Esophagus squamous epithelium (tissue), 4 donors: ENCODE measurements around the gene HERC4.

ENCODE experiments used
- CTCF ChIP-seq, 6 experiments: fragments of 450-650 bp in 4 of 6; fragments of 200-600 bp in 2 of 6; sonication (generic) in 2 of 6; IDR thresholded peaks; one replicate each; pipeline ENCODE4 v1.5.1; 2016 to 2019; ENCODE audit warnings: antibody characterized with exemption in 6 of 6, mild to moderate bottlenecking in 4 of 6, moderate library complexity in 4 of 6
- POLR2A ChIP-seq, 4 donors: fragments of 450-650 bp; IDR thresholded peaks; one replicate each; pipeline ENCODE4 v1.6.1; 2017; ENCODE audit warnings: antibody characterized with exemption in 4 of 4, mild to moderate bottlenecking in 4 of 4, moderate library complexity in 3 of 4

GRCh38 chr10:67977251-67977650 lies 97.8 kb downstream of the HERC4 start:
- no peak for TF ChIP-seq CTCF (IDR thresholded peaks at IDR 0.05)
- TF ChIP-seq POLR2A (IDR thresholded peaks at IDR 0.05): no peak
